IMR-90 (cell line): ENCODE data around the gene MAPK10. TPM values are rescaled to one million over a fixed set of nuclear protein-coding genes. Genes with fewer than 3 reads are reported as not detected.

ENCODE experiments used
- ATAC-seq: fragments of 200-7000 bp; cut with Tn5 transposase; 2 replicates; pipeline ENCODE4 v1.9.1; 2020; ENCODE audit warnings: low read depth, mild to moderate bottlenecking, moderate library complexity
- BruUV-seq: library from RNA; stranded (reverse); fragments of 400-500 nt; replicated peaks from 2 replicates; lab custom pipeline; 2021; lab: Mats Ljungman, UMichigan
- CTCF ChIA-PET: fragments of 300-600 bp; formaldehyde crosslinking; extraction: SDS; loops from one replicate; lab custom pipeline; 2021; ENCODE audit warnings: antibody characterized with exemption; lab: Yijun Ruan, JAX
- POLR2A ChIA-PET: fragments of 300-600 bp; sonication (Branson Sonifier 250); formaldehyde crosslinking; loops from one replicate; lab custom pipeline; 2022; ENCODE audit warnings: antibody characterized with exemption; ENCODE audit not compliant: unreplicated experiment; lab: Charles Lee
- DNase-seq: peaks from one replicate; pipeline ENCODE4 v3.0.0; 2013
- H2AFZ ChIP-seq: replicated peaks from 2 replicates; pipeline ENCODE3; 2013; ENCODE audit warnings: low read length, mild to moderate bottlenecking; ENCODE audit not compliant: poor library complexity
- H2AK5ac ChIP-seq: 2 replicates; pipeline ENCODE4 v1.6.1; 2013; ENCODE audit warnings: low read depth, low read length, inconsistent platforms
- H2AK9ac ChIP-seq: replicated peaks from 2 replicates; pipeline ENCODE3; 2013; ENCODE audit warnings: mild to moderate bottlenecking, low read depth, low read length, moderate library complexity; ENCODE audit not compliant: poor library complexity
- H2BK120ac ChIP-seq: 2 replicates; pipeline ENCODE4 v1.6.1; 2013; ENCODE audit warnings: low read depth, low read length, inconsistent platforms
- H2BK15ac ChIP-seq: 3 replicates; pipeline ENCODE4 v1.6.1; 2013; ENCODE audit warnings: low read depth, low read length, inconsistent platforms
- H2BK20ac ChIP-seq: 2 replicates; pipeline ENCODE4 v1.6.1; 2013; ENCODE audit warnings: low read depth, mild to moderate bottlenecking, inconsistent platforms, low read length, moderate library complexity
- H2BK5ac ChIP-seq: 2 replicates; pipeline ENCODE4 v1.6.1; 2013; ENCODE audit warnings: mild to moderate bottlenecking, low read depth, low read length, inconsistent platforms; ENCODE audit not compliant: poor library complexity, severe bottlenecking
- H3K14ac ChIP-seq: replicated peaks from 2 replicates; pipeline ENCODE4 v1.6.1; 2013; ENCODE audit warnings: low read depth, low read length, inconsistent platforms
- H3K18ac ChIP-seq: 2 replicates; pipeline ENCODE4 v1.6.1; 2013; ENCODE audit warnings: low read depth, low read length, control low read depth
- H3K23ac ChIP-seq: 2 replicates; pipeline ENCODE4 v1.6.1; 2013; ENCODE audit warnings: low read depth, low read length, inconsistent platforms
- H3K27ac ChIP-seq: 2 replicates; pipeline ENCODE4 v1.5.1; 2013; ENCODE audit warnings: mild to moderate bottlenecking, control low read depth, low read length; ENCODE audit not compliant: insufficient read depth
- H3K27me3 ChIP-seq: 2 replicates; pipeline ENCODE4 v1.6.1; 2013; ENCODE audit warnings: low read length; ENCODE audit not compliant: control insufficient read depth, insufficient read depth
- H3K36me3 ChIP-seq: 2 replicates; pipeline ENCODE4 v1.6.1; 2013; ENCODE audit warnings: low read length, mixed read lengths; ENCODE audit not compliant: control insufficient read depth, insufficient read depth
- H3K4ac ChIP-seq: 2 replicates; pipeline ENCODE4 v1.6.1; 2013; ENCODE audit warnings: low read depth, low read length, inconsistent platforms
- H3K4me1 ChIP-seq: 2 replicates; pipeline ENCODE4 v1.6.1; 2013; ENCODE audit warnings: low read length, mixed read lengths; ENCODE audit not compliant: control insufficient read depth, insufficient read depth
- H3K4me2 ChIP-seq: 2 replicates; pipeline ENCODE4 v1.6.1; 2013; ENCODE audit warnings: low read depth, mild to moderate bottlenecking, control low read depth, low read length, moderate library complexity
- H3K4me3 ChIP-seq: 2 replicates; pipeline ENCODE4 v1.5.1; 2013; ENCODE audit warnings: low read depth, mild to moderate bottlenecking, control low read depth, low read length, moderate library complexity; ENCODE audit not compliant: insufficient read depth
- H3K56ac ChIP-seq: 2 replicates; pipeline ENCODE4 v1.6.1; 2013; ENCODE audit warnings: low read length, inconsistent platforms; ENCODE audit not compliant: insufficient read depth; ENCODE audit errors: extremely low read depth
- H3K79me1 ChIP-seq, 2 experiments: 2 replicates each; pipeline ENCODE4 v1.6.1; 2013; ENCODE audit warnings: low read length in 2 of 2, inconsistent platforms in 1 of 2, low read depth in 1 of 2
- H3K9ac ChIP-seq: 2 replicates; pipeline ENCODE4 v1.6.1; 2013; ENCODE audit warnings: low read depth, low read length, control low read depth
- H3K9me1 ChIP-seq: 2 replicates; pipeline ENCODE4 v1.6.1; 2013; ENCODE audit warnings: low read length, inconsistent platforms; ENCODE audit not compliant: insufficient read depth
- H3K9me3 ChIP-seq: 2 replicates; pipeline ENCODE4 v1.6.1; 2013; ENCODE audit warnings: low read length; ENCODE audit not compliant: control insufficient read depth, insufficient read depth
- H4K20me1 ChIP-seq: 2 replicates; pipeline ENCODE4 v1.6.1; 2013; ENCODE audit warnings: low read length, inconsistent platforms; ENCODE audit not compliant: insufficient read depth
- H4K5ac ChIP-seq: 2 replicates; pipeline ENCODE4 v1.6.1; 2013; ENCODE audit warnings: mild to moderate bottlenecking, low read depth, low read length, control low read depth
- H4K8ac ChIP-seq, 2 experiments: 2 replicates each; pipeline ENCODE4 v1.6.1; 2013; ENCODE audit warnings: low read depth in 2 of 2, low read length in 2 of 2, control low read depth in 1 of 2, inconsistent platforms in 1 of 2
- H4K91ac ChIP-seq: 2 replicates; pipeline ENCODE4 v1.6.1; 2013; ENCODE audit warnings: low read depth, low read length, inconsistent platforms; ENCODE audit not compliant: insufficient read depth
- BHLHE40 ChIP-seq: fragments of 150-350 bp; IDR thresholded peaks from 2 replicates; pipeline ENCODE4 v1.6.1; 2016; ENCODE audit warnings: mild to moderate bottlenecking, low read depth, low read length
- CEBPB ChIP-seq: IDR thresholded peaks from 2 replicates; pipeline ENCODE4 v1.6.1; 2012; ENCODE audit warnings: low read depth, low read length, improper control_type of control experiment
- CHD1 ChIP-seq: IDR thresholded peaks from 2 replicates; pipeline ENCODE4 v1.6.1; 2012; ENCODE audit warnings: low read depth, low read length, improper control_type of control experiment
- CTCF ChIP-seq: conservative IDR thresholded peaks from 2 replicates; pipeline ENCODE4 v1.5.1; 2012; ENCODE audit warnings: mild to moderate bottlenecking, low read depth, low read length, improper control_type of control experiment
- MAFK ChIP-seq: IDR thresholded peaks from 2 replicates; pipeline ENCODE4 v1.6.1; 2012; ENCODE audit warnings: low read depth, low read length, improper control_type of control experiment
- NFE2L2 ChIP-seq: fragments of 150-350 bp; IDR thresholded peaks from 2 replicates; pipeline ENCODE4 v1.6.1; 2016; ENCODE audit warnings: low read depth, mild to moderate bottlenecking, low read length
- POLR2A ChIP-seq: IDR thresholded peaks from 2 replicates; pipeline ENCODE4 v1.6.1; 2012; ENCODE audit warnings: mild to moderate bottlenecking, low read depth, low read length
- RAD21 ChIP-seq: IDR thresholded peaks from 2 replicates; pipeline ENCODE4 v1.6.1; 2012; ENCODE audit warnings: low read length, improper control_type of control experiment
- RCOR1 ChIP-seq: IDR thresholded peaks from 2 replicates; pipeline ENCODE4 v1.6.1; 2012; ENCODE audit warnings: mild to moderate bottlenecking, low read length, improper control_type of control experiment; ENCODE audit not compliant: insufficient replicate concordance
- RFX5 ChIP-seq: IDR thresholded peaks from 2 replicates; pipeline ENCODE4 v1.8.0; 2012; ENCODE audit warnings: low read depth, mild to moderate bottlenecking, low read length, moderate library complexity
- SMC3 ChIP-seq: fragments of 150-350 bp; IDR thresholded peaks from 2 replicates; pipeline ENCODE4 v1.6.1; 2016; ENCODE audit warnings: low read depth, mild to moderate bottlenecking, antibody characterized with exemption, low read length, moderate library complexity
- WGBS, 2 experiments: methylation state at CpG; one replicate each; pipeline versions ENCODE4 v1.1.5 to v1.1.7; 2013; ENCODE audit warnings: missing lambda C conversion rate in 2 of 2; ENCODE audit not compliant: insufficient read length in 1 of 2; ENCODE audit errors: extremely low coverage in 2 of 2; 5-methylcytosine and 5-hydroxymethylcytosine counted together
- dilution Hi-C: fragments of 300-500 bp; cut with HindIII; formaldehyde crosslinking; loops from one replicate; pipeline ENCODE4 v1.14.3; 2018; ENCODE audit warnings: low sequenced_read_pairs; ENCODE audit not compliant: unreplicated experiment
- in situ Hi-C: fragments of 300-500 bp; cut with MboI; formaldehyde crosslinking; loops from 3 replicates; pipeline ENCODE4 v1.14.3; 2019; ENCODE audit warnings: low sequenced_read_pairs, inconsistent platforms, mixed read lengths
- intact Hi-C: fragments of 100-400 bp; cut with micrococcal nuclease; formaldehyde crosslinking; loops from 2 replicates; pipeline ENCODE4 v1.10.0; 2022
- polyA plus RNA-seq, 3 experiments: library from polyadenylated mRNA; depleted of rRNA; stranded (reverse); fragments of >200 nt; gene quantifications; 2 replicates each; pipeline ENCODE4 v1.2.3, GENCODE V29; 2012; ENCODE audit warnings: low replicate concordance in 1 of 3
- total RNA-seq: library from RNA; depleted of rRNA; stranded (reverse); fragments of >200 nt; gene quantifications from 2 replicates; pipeline ENCODE4 v1.2.3, GENCODE V29; 2012

The MAPK10 gene
- total and polyA plus RNA-seq, 2 of the 4 experiments (the other 2 are of a cell fraction) = 2.8 to 6.5 TPM

DNA sequence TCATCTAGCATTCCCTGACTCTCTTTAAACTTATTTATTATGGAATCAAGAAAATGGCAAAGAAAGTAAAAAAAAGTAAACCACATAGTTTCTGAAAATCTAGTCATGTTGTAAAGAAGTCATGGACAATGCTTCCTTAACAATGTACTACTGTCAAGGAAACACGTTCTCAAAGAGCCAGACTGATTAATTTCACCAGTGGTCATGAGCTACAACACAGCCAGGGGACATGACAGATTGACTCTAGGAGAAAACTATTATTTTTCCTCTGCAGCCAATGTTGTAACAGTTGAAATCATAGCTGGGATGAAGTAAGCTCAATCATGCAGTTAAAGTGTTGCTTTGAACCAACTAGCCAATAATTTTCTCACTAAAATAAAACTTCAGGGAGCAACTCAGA is 109.2 kb downstream of the MAPK10 start:
- BruUV-seq = no TSS peak
- TF ChIP-seq RFX5 (no peak), RAD21 (no peak), MAFK (no peak), SMC3 (no peak), CEBPB (no peak), CTCF (no peak), CHD1 (no peak), RCOR1 (no peak), BHLHE40 (no peak), NFE2L2 (no peak), POLR2A (no peak)
- intact Hi-C loops = no loop called here
- Histone ChIP-seq H4K91ac (no peak overlapping the region), H2AK9ac (no peak overlapping the region), H3K9me1 (no peaks in the 10 kb centered on the region), H3K9me3 (no peaks in the 10 kb centered on the region), H3K27ac (no peak overlapping the region), H3K4me1 (no peaks in the 10 kb centered on the region), H2AFZ (no peak overlapping the region), H3K27me3 (no peaks in the 10 kb centered on the region), H2AK5ac (no peak overlapping the region), H3K23ac (no peak overlapping the region), H2BK20ac (no peak overlapping the region), H3K4me2 (no peak overlapping the region), H3K9ac (no peak overlapping the region), H4K20me1 (no peaks in the 10 kb centered on the region), H3K18ac (no peak overlapping the region), H3K56ac (no peak overlapping the region), H4K8ac (no peak overlapping the region), H3K79me1 (no peaks in the 10 kb centered on the region), H3K14ac (no peak overlapping the region), H2BK15ac (no peak overlapping the region), H3K4me3 (no peak overlapping the region), H2BK5ac (no peak overlapping the region), H3K36me3 (no peaks in the 10 kb centered on the region), H2BK120ac (no peak overlapping the region), H4K5ac (no peak overlapping the region), H3K4ac (no peak overlapping the region)
- in situ Hi-C loops = no loop called here
- DNase-seq (no peak), ATAC-seq (no peak)
- no CpG with 5 or more reads among the region's 1 CpG for WGBS, 2 experiments
- POLR2A ChIA-PET = no interaction called here
- CTCF ChIA-PET = no interaction called here
- dilution Hi-C loops = no loop called here
